Measurements from ENCODE around the gene CAPN11. TPM values are rescaled to one million over a fixed set of nuclear protein-coding genes. Genes with fewer than 3 reads are reported as not detected.
"Not testable (repeated sequence)": the region's sequence is repeated elsewhere in the genome, so short reads cannot be mapped to it uniquely, and the experiment has no call there.

Gene CAPN11
- total and polyA plus RNA-seq, 3 donors from 2014 or later = 20.5 to 115 (median 23.5) TPM

DNA sequence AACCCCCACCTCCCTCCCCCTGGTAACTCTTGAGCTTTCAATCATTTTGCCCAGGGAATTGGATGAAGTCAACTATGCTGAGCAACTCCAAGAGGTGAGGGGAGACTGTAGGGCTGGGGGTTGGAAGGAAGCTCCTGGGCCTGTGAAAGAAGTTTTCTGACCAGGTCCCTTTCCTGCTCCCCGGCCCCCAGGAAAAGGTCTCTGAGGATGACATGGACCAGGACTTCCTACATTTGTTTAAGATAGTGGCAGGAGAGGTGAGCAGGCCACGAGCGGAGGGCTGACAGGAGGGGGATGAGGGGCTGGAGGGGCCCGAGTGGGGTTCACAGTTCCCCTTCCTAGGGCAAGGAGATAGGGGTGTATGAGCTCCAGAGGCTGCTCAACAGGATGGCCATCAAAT, 21.8 kb downstream of the CAPN11 start:
- intact Hi-C loops (cut with DNase I; ENCODE audit: low total_unique reads) = no loop called here
- no peaks in the 10 kb centered on the region for H3K9me3 ChIP-seq
- no peak overlapping the region for H3K4me3 ChIP-seq
- 95 to 100% methylated on average over 4 of the region's 4 CpGs for WGBS, 2 donors
- no peak for DNase-seq
- TF ChIP-seq CTCF (IDR thresholded peaks at IDR 0.05) (no peak), POLR2A (IDR thresholded peaks at IDR 0.05) (no peak)
- H3K36me3 ChIP-seq (ENCODE audit: low read depth, missing control alignments) = no peaks in the 10 kb centered on the region
- H3K27ac ChIP-seq = no peak overlapping the region
- H3K4me1 ChIP-seq = no peaks in the 10 kb centered on the region
- no peaks in the 10 kb centered on the region for H3K27me3 ChIP-seq

- Histone ChIP-seq H3K27me3 (no peaks in the 10 kb centered on the region), H3K36me3 (ENCODE audit: low read depth, missing control alignments) (no peaks in the 10 kb centered on the region), H3K4me3 (no peak overlapping the region), H3K9me3 (no peaks in the 10 kb centered on the region), H3K4me1 (no peaks in the 10 kb centered on the region), H3K27ac (no peak overlapping the region)
- intact Hi-C loops (cut with DNase I; ENCODE audit: low total_unique reads) = no loop called here
- 91% methylated on average over 4 of the region's 4 CpGs for WGBS, 2 donors
- DNase-seq = no peak
- TF ChIP-seq CTCF (IDR thresholded peaks at IDR 0.05) (no peak), POLR2A (IDR thresholded peaks at IDR 0.05) (no peak)
Measured at GRCh38 chr6:44180886-44181285, 22.3 kb downstream of the CAPN11 start.

- H3K36me3 ChIP-seq (ENCODE audit: low read depth, missing control alignments); H3K4me3 ChIP-seq; H3K9me3 ChIP-seq; H3K27ac ChIP-seq; intact Hi-C loops (cut with DNase I; ENCODE audit: low total_unique reads); H3K27me3 ChIP-seq; DNase-seq; H3K4me1 ChIP-seq: not testable (repeated sequence)
Measured at GRCh38 chr6:44181784-44182183, 23.2 kb downstream of the CAPN11 start.

DNA sequence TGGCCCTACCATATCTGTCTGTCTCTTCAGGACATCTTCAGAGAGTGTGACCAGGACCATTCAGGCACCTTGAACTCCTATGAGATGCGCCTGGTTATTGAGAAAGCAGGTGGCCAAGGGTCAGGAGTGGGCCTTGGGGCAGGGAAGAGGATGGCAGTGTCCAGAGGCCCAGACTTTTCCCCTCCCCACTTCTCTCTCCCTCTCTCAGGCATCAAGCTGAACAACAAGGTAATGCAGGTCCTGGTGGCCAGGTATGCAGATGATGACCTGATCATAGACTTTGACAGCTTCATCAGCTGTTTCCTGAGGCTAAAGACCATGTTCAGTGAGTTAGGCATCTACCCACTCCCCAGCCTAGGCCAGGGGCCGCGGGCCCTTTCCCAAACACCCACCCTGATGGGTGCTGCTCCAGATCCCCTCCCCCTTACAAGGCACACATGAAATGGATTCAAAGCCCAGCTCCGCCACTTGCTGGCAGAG, 24.3 kb downstream of the CAPN11 start:
- no peak for DNase-seq
- Histone ChIP-seq H3K27ac (no peak overlapping the region), H3K27me3 (no peaks in the 10 kb centered on the region), H3K9me3 (no peaks in the 10 kb centered on the region), H3K4me3 (no peak overlapping the region), H3K4me1 (no peaks in the 10 kb centered on the region), H3K36me3 (ENCODE audit: low read depth, missing control alignments) (no peaks in the 10 kb centered on the region)
- intact Hi-C loops (cut with DNase I; ENCODE audit: low total_unique reads) = no loop called here
- TF ChIP-seq CTCF (IDR thresholded peaks at IDR 0.05) (no peak), POLR2A (IDR thresholded peaks at IDR 0.05) (no peak)
- 89 to 92% methylated on average over 4 of the region's 4 CpGs for WGBS, 2 donors

- H3K36me3 ChIP-seq (ENCODE audit: low read depth, missing control alignments) = no peaks in the 10 kb centered on the region
- TF ChIP-seq POLR2A (IDR thresholded peaks at IDR 0.05) (no peak), CTCF (IDR thresholded peaks at IDR 0.05) (no peak)
- H3K27me3 ChIP-seq = no peaks in the 10 kb centered on the region
- WGBS, 2 donors = 79 to 92% methylated on average over 8 to 9 of the region's 9 CpGs
- H3K4me3 ChIP-seq = no peak overlapping the region
- intact Hi-C loops (cut with DNase I; ENCODE audit: low total_unique reads) = no loop called here
- H3K4me1 ChIP-seq = no peaks in the 10 kb centered on the region
- DNase-seq = no peak
- no peaks in the 10 kb centered on the region for H3K9me3 ChIP-seq
- no peak overlapping the region for H3K27ac ChIP-seq
Measured at GRCh38 chr6:44183783-44184182, 25.2 kb downstream of the CAPN11 start.

- H3K9me3 ChIP-seq; H3K27me3 ChIP-seq; H3K4me3 ChIP-seq; H3K36me3 ChIP-seq (ENCODE audit: low read depth, missing control alignments); H3K4me1 ChIP-seq; intact Hi-C loops (cut with DNase I; ENCODE audit: low total_unique reads); DNase-seq; H3K27ac ChIP-seq: not testable (repeated sequence)
- WGBS, 2 donors = 89 to 91% methylated on average over 7 of the region's 7 CpGs
Measured at GRCh38 chr6:44185356-44185755, 26.7 kb downstream of the CAPN11 start.
